KOPT-K1 (cell line): ENCODE results near the gene SHC1.

Experiments used
- H3K27ac ChIP-seq: fragments of 200-600 bp; sonication (generic); 2 replicates; pipeline ENCODE4 v1.5.1; 2016; ENCODE audit warnings: antibody characterized with exemption, mild to moderate bottlenecking, low read depth, low read length; ENCODE audit not compliant: poor library complexity, severe bottlenecking
- H3K36me3 ChIP-seq: fragments of 200-600 bp; sonication (generic); 2 replicates; pipeline ENCODE4 v1.5.1; 2017; ENCODE audit warnings: antibody characterized with exemption, mild to moderate bottlenecking, low read length, moderate library complexity; ENCODE audit not compliant: insufficient read depth
- H3K9me3 ChIP-seq: fragments of 200-600 bp; sonication (generic); 2 replicates; pipeline ENCODE4 v1.5.1; 2017; ENCODE audit warnings: antibody characterized with exemption, low read length, mild to moderate bottlenecking; ENCODE audit not compliant: insufficient read depth, poor library complexity, severe bottlenecking

Gene SHC1

GRCh38 chr1:154973344-154974101, 3.0 kb upstream of the SHC1 start:
- Histone ChIP-seq H3K9me3 (no peaks in the 10 kb centered on the region), H3K27ac (peak overlapping the region; percentile 92), H3K36me3 (peaks cover 34% of the 10 kb centered on the region)

- H3K27ac ChIP-seq: no peak overlapping the region
Observed at GRCh38 chr1:154972517-154973343, 2.2 kb upstream of the SHC1 start.

GRCh38 chr1:154972213-154972516, 1.6 kb upstream of the SHC1 start:
- Histone ChIP-seq H3K36me3 (peaks cover 34% of the 10 kb centered on the region), H3K9me3 (no peaks in the 10 kb centered on the region), H3K27ac (no peak overlapping the region)

More at GRCh38 chr1:154972517-154973343, 2.2 kb upstream of the SHC1 start:
- no peaks in the 10 kb centered on the region for H3K9me3 ChIP-seq
- peaks cover 34% of the 10 kb centered on the region for H3K36me3 ChIP-seq

GRCh38 chr1:154971341-154971998, 923 bp upstream of the SHC1 start:
- Histone ChIP-seq H3K9me3 (no peaks in the 10 kb centered on the region), H3K27ac (no peak overlapping the region), H3K36me3 (peaks cover 39% of the 10 kb centered on the region)

GRCh38 chr1:154969860-154970452, 591 bp downstream of the SHC1 start:
- H3K27ac ChIP-seq: no peak overlapping the region
- H3K36me3 ChIP-seq: peaks cover 54% of the 10 kb centered on the region
- no peaks in the 10 kb centered on the region for H3K9me3 ChIP-seq

GRCh38 chr1:154969246-154969645, 1.3 kb downstream of the SHC1 start:
- H3K36me3 ChIP-seq: peaks cover 61% of the 10 kb centered on the region

GRCh38 chr1:154968731-154969130, 1.8 kb downstream of the SHC1 start:
- Histone ChIP-seq H3K27ac (no peak overlapping the region), H3K36me3 (peaks cover 66% of the 10 kb centered on the region), H3K9me3 (no peaks in the 10 kb centered on the region)

More at GRCh38 chr1:154969246-154969645, 1.3 kb downstream of the SHC1 start:
- H3K9me3 ChIP-seq: no peaks in the 10 kb centered on the region
- H3K27ac ChIP-seq: no peak overlapping the region

- Histone ChIP-seq H3K9me3 (no peaks in the 10 kb centered on the region), H3K36me3 (peaks cover 74% of the 10 kb centered on the region), H3K27ac (no peak overlapping the region)
Observed at GRCh38 chr1:154967331-154967950, 3.1 kb downstream of the SHC1 start.

GRCh38 chr1:154966111-154966510, 4.4 kb downstream of the SHC1 start:
- Histone ChIP-seq H3K9me3 (no peaks in the 10 kb centered on the region), H3K36me3 (peaks cover 72% of the 10 kb centered on the region), H3K27ac (no peak overlapping the region)

GRCh38 chr1:154964359-154964758, 6.2 kb downstream of the SHC1 start:
- Histone ChIP-seq H3K27ac (no peak overlapping the region), H3K9me3 (no peaks in the 10 kb centered on the region), H3K36me3 (peaks cover 72% of the 10 kb centered on the region)

GRCh38 chr1:154963643-154964042, 6.9 kb downstream of the SHC1 start:
- Histone ChIP-seq H3K9me3 (no peaks in the 10 kb centered on the region), H3K27ac (no peak overlapping the region), H3K36me3 (peaks cover 72% of the 10 kb centered on the region)

GRCh38 chr1:154962795-154963330, 7.7 kb downstream of the SHC1 start:
- Histone ChIP-seq H3K27ac (peak overlapping the region; percentile 97), H3K36me3 (peaks cover 72% of the 10 kb centered on the region), H3K9me3 (no peaks in the 10 kb centered on the region)

- Histone ChIP-seq H3K27ac (peak overlapping the region; percentile 97), H3K9me3 (no peaks in the 10 kb centered on the region), H3K36me3 (peaks cover 69% of the 10 kb centered on the region)
Observed at GRCh38 chr1:154962156-154962749, 8.3 kb downstream of the SHC1 start.
